Panc1 (cell line): Measurements from ENCODE around the gene MAP3K6.

Source experiments
- POLR2AphosphoS5 ChIP-seq: IDR thresholded peaks from 2 replicates; pipeline ENCODE4 v1.6.1; 2012; ENCODE audit warnings: mild to moderate bottlenecking, low read depth, low read length, moderate library complexity
- REST ChIP-seq, 2 experiments: IDR thresholded peaks; 2 replicates each; pipeline ENCODE4 v1.6.1; 2011 to 2012; ENCODE audit warnings: low read depth in 2 of 2, control low read depth in 1 of 2, low read length in 1 of 2, mild to moderate bottlenecking in 1 of 2, moderate library complexity in 1 of 2; ENCODE audit not compliant: insufficient read depth in 1 of 2
- SIN3A ChIP-seq: IDR thresholded peaks from 2 replicates; pipeline ENCODE4 v1.6.1; 2012; ENCODE audit warnings: low read depth, mild to moderate bottlenecking, low read length, moderate library complexity, borderline replicate concordance; ENCODE audit not compliant: insufficient read depth
- TF ChIP-seq, protein P1 (sequence below): fragments of 450-650 bp; IDR thresholded peaks from 2 replicates; pipeline ENCODE4 v1.5.1; 2017; ENCODE audit warnings: mild to moderate bottlenecking

- TF ChIP-seq, protein P1, sequence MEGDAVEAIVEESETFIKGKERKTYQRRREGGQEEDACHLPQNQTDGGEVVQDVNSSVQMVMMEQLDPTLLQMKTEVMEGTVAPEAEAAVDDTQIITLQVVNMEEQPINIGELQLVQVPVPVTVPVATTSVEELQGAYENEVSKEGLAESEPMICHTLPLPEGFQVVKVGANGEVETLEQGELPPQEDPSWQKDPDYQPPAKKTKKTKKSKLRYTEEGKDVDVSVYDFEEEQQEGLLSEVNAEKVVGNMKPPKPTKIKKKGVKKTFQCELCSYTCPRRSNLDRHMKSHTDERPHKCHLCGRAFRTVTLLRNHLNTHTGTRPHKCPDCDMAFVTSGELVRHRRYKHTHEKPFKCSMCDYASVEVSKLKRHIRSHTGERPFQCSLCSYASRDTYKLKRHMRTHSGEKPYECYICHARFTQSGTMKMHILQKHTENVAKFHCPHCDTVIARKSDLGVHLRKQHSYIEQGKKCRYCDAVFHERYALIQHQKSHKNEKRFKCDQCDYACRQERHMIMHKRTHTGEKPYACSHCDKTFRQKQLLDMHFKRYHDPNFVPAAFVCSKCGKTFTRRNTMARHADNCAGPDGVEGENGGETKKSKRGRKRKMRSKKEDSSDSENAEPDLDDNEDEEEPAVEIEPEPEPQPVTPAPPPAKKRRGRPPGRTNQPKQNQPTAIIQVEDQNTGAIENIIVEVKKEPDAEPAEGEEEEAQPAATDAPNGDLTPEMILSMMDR: no peak
- TF ChIP-seq SIN3A: no peak
- no peak for TF ChIP-seq REST (IDR thresholded peaks at IDR 0.05; ENCODE audit: insufficient read depth in 1 of 2, low read depth in 2 of 2, low read length in 1 of 2)
- TF ChIP-seq POLR2AphosphoS5: no peak
Observed at GRCh38 chr1:27351541-27352107, 15.1 kb downstream of the MAP3K6 start.
